Hematopoietic multipotent progenitor cell (in vitro differentiated cells): ENCODE measurements around the gene ZNF773. TPM values are rescaled to one million over a fixed set of nuclear protein-coding genes. Genes with fewer than 3 reads are reported as not detected.

Experiments used
- DNase-seq, 3 donors: peaks; one replicate each; pipeline ENCODE4 v3.0.0-alpha.2; 2011 to 2015; ENCODE audit warnings: low read depth in 2 of 3, low spot score in 2 of 3
- small RNA-seq: library from RNA; depleted of rRNA; stranded (forward); fragments of <200 nt; gene quantifications from one replicate; pipeline ENCODE3, GENCODE V24; 2012
- total RNA-seq: library from RNA; depleted of rRNA; stranded (reverse); fragments of >200 nt; gene quantifications from one replicate; pipeline ENCODE4 v1.2.3, GENCODE V29; 2012

Gene ZNF773
- total RNA-seq, 1 donor = 21.5 TPM

DNA sequence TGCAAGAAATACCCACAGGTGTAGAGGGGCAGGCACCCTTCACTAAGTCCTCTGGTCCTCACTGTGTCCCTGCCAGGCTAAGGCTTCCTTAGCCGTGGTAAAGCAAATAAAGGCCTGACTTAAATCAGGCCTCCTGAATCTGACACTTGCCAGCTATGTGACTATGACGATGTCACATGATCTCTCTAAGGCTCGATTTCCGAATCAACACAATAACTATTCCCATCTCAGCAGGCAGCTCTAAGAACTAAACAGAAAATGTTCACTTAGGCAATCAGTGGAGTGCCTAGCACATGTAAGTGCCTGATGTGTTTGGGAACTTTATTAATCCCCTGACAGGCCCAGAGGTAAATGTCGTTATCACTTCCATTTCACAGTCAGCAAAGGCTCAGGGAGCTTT lies 57.9 kb downstream of the ZNF773 start:
- no peak for DNase-seq

Small RNA genes lying within 50 kb of the gene (small RNA-seq; reads per million reads assigned to genes)
- not detected for gene VN1R107P

Other genes starting within 250 kb of the ZNF773 start
- 67.6 TPM for gene ZNF460, start 219.5 kb upstream of the ZNF773 start, total RNA-seq
- gene ZNF543, start 179.5 kb upstream of the ZNF773 start, total RNA-seq = 11.8 TPM
- 7.0 TPM for gene ZNF304, start 148.7 kb upstream of the ZNF773 start, total RNA-seq
- gene TRAPPC2B, start 136.4 kb upstream of the ZNF773 start, total RNA-seq = 21.0 TPM
- gene ZNF547, start 136.4 kb upstream of the ZNF773 start, total RNA-seq = 1.6 TPM
- gene ZNF548, start 110.1 kb upstream of the ZNF773 start, total RNA-seq = 40.7 TPM
- 17.2 TPM for gene ZNF17, start 88.8 kb upstream of the ZNF773 start, total RNA-seq
- 10.8 TPM for gene ZNF749, start 64.6 kb upstream of the ZNF773 start, total RNA-seq
- gene VN1R1, start 42.8 kb upstream of the ZNF773 start, total RNA-seq = 1.3 TPM
- 29.9 TPM for gene ZNF772, start 22.4 kb upstream of the ZNF773 start, total RNA-seq
- 18.6 TPM for gene ZNF419, start 12.2 kb upstream of the ZNF773 start, total RNA-seq
- 5.4 TPM for gene ZNF549, start 27.4 kb downstream of the ZNF773 start, total RNA-seq
- 14.3 TPM for gene ZNF550, start 59.9 kb downstream of the ZNF773 start, total RNA-seq
- 4.6 TPM for gene ZNF416, start 79.0 kb downstream of the ZNF773 start, total RNA-seq
- 24.2 TPM for gene ZIK1, start 84.2 kb downstream of the ZNF773 start, total RNA-seq
- 5.1 TPM for gene ZNF530, start 99.9 kb downstream of the ZNF773 start, total RNA-seq
- 48.2 TPM for gene ZNF134, start 114.3 kb downstream of the ZNF773 start, total RNA-seq
- 14.5 TPM for gene ZNF211, start 133.2 kb downstream of the ZNF773 start, total RNA-seq
- not detected for gene ZSCAN4, start 169.0 kb downstream of the ZNF773 start, total RNA-seq
- 22.6 TPM for gene ZNF551, start 182.0 kb downstream of the ZNF773 start, total RNA-seq
- gene ZNF154, start 209.3 kb downstream of the ZNF773 start, total RNA-seq = 15.1 TPM
- 19.7 TPM for gene ZNF671, start 227.7 kb downstream of the ZNF773 start, total RNA-seq
- 33.7 TPM for gene ZNF776, start 246.9 kb downstream of the ZNF773 start, total RNA-seq